ENCODE measurements around the gene NAB2.
"Not testable (repeated sequence)": the region's sequence is repeated elsewhere in the genome, so short reads cannot be mapped to it uniquely, and the experiment has no call there.

Gene NAB2

GRCh38 chr12:57088354-57089270 is at the start of gene NAB2:
Gene NAB2, plus strand, starts transcription at chr12:57089114. Its CDS starts 158 bp downstream, at chr12:57089272.
- peak; percentile 83 for DNase-seq

DNA sequence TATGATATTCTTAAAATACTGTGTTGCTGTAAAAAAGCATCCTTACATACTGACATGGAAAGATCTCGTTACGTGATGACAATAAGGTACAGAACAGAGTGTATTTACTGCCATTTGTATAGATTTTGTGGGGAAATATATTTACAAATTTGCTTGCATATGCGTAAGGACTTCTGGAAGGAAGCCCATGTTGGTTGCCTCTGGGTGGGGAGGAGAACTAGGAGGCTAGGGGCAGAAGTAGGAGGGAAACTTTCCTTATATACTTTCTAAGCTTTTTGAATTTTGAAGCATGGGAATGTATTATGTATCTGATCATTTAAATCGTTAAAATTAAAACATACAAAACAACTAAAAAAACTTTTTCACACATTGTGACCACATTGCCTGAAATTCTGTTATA is 48.7 kb upstream of the NAB2 start:
- no peak for DNase-seq

GRCh38 chr12:57040750-57041149 is 48.2 kb upstream of the NAB2 start:
- no peak for DNase-seq

GRCh38 chr12:57042695-57043094 is 46.2 kb upstream of the NAB2 start:
- no peak for DNase-seq

DNA sequence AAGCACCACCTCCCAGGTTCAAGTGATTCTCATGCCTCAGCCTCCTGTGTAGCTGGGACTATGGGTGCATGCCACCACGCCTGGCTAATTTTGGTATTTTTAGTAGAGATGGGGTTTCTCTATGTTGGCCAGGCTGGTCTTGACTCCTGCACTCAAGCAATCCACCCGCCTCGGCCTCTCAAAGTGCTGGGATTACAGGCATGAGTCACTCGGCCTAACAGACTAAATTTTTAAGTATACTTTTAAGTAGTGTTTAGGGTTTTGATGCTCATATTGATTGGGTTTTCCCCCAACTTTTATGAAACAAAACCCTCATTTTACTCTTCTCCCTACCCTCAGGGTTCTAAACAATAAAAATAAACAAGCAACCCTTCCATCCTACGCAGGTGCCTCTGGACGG is 44.4 kb upstream of the NAB2 start:
- DNase-seq, result no peak

GRCh38 chr12:57044889-57045288 is 44.0 kb upstream of the NAB2 start:
- no peak for DNase-seq

DNA sequence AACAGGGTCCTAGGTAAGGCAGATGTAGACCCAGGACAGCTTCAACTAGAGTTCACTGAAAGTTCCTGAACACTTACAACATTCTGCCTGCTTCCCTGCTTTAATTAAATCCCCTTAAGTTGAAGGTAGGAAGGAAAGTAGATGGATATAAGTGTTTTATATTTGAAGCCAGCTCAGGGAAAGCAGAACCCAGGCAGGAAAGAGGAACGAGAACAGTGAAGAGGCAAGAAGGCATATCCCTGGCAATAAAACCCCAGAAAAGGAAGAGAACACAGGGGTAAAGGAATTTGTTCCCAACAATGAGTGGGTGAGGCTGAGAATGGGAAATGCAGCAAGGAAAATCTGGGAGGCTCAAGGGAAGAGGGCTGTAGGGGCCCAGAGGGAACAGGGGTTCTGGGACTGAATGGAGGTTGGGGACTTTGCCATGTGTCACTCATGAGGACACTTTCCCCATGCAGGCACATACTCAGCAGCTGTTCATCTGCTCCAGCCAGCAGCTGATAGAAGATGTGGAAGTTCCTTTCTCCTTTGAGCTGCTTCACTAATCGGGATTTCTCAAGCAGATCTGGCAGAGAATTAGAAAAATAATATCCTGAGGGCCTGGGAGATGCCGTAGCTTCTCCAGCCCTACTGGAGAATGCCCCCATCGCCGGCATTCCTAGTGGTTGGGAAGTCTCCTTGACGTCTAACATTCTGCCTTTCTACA is 42.7 kb upstream of the NAB2 start:
- no peak for DNase-seq

DNA sequence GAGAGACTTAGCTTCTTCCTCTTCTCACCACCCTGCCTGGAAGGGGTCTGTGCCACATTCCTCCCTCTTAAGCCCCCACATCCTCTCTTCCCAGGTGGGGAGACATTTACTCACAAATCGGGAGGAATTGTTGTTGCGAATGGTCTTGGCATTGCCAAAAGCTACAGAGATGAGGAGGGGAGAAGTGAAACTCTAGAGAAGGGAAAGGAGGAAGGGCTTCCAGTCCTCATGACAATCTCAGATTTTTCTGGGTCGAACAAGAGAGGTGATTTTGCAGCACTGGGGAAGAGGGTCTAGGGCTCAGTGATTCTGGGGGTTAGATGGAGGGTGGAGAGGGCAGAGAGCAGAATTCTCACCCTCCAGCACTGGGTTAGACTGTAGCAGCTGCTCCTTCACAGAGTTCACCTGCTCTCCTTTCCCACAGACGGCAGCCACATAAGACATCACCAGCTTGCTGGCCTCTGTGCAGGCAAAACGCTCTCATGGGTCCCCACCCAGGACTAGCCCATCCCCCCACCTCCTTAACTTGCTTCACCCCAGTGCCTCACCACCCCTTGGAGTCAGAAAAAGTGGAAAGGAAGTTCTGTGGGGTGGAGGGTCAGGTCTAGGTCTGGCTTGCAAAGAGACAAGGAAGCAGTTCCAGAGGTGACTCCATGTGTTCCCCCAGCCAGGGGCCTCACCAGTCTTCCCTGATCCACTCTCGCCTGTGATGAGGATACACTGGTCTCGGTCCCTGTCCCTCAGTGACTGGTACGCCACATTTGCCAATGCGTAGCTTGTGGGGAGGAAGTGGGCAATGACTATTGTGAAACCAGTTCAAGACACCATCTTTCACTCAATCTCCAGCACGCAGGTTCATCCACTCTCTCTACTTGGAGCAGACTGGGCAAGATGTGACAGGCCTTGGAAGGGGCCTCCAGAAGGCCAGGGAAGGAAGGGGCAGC is 41.7 kb upstream of the NAB2 start:
- DNase-seq, result no peak

DNA sequence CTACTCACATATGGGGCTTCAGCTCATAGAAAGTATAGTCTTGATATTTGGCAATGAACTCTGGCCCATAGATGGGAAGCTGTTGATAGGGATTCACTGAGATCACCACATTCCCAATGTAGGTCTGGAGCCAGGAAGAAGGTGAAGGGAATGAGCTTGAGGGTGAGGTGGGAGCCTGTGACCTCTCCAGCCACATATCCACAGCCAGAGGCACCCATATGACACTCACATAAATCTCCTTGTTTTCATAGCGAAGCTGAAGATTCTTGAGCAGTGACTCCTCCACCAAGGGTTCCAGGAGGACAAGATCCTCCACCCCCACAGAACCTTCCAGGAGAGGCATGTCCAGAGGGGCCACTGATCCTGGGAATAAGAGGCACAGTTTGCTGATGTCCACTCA is 40.9 kb upstream of the NAB2 start:
- no peak for DNase-seq

DNA sequence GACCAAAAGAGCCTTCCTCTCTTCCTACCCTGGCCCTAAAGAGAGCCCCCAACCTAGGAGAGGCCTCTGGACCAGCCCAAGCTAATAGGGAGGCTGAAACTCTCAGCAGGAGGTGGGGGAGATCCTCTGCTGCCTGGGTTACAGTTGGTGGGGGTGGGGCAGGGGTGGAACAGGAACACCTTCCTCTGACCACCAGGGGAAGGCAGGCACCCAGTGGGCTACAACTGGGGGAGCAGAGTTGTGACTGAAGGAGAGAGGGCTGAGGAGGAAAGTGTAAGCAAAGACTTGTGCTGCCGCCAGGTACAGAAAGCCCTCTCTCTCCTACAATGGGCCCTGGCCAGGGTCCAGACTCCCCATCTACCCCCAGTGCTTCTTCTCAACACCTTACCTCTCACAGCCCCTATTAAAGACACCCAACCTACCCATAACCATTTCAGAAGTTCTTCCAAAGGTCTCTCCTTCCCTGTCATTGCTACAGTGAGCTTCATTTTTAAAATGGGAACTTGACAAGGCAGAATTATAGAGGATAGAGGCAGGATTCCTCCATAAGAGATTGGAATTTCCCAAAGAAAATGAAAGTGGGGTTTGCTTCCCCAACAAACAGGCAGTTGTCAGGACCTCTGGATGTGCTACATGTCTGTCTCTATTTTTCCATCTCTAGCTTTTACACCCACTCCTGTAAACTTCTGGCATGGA is 40.3 kb upstream of the NAB2 start:
- no peak for DNase-seq

GRCh38 chr12:57049119-57049446 is 39.8 kb upstream of the NAB2 start:
- no peak for DNase-seq

DNA sequence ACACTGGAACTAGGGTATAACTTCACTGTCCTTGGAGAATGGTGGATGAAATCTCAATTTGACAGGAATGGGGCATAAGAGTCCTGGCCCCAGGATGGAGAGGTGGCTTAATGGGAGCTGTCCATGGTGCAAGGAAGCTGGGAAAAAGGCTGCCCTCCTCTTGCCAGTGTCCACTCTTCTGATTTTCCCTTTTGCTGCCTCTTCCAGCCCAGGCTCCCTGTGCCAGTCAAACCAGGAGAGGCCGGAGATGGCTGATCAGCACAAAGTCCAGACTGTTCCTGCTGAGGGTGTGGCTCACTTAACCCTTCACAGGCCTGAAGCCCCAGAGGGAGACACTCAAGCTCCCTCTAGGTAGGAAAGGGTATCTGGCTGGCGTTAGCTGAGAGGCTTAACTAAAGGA is 39.0 kb upstream of the NAB2 start, which contains the start of gene MYO1A:
Gene MYO1A (minus strand): TSS at position 240 of the 400 bp plus-strand sequence. CDS start 1,806 bp downstream, outside the sequence.
- no peak for DNase-seq

GRCh38 chr12:57051011-57051410 is 37.9 kb upstream of the NAB2 start:
- DNase-seq, result no peak

GRCh38 chr12:57053146-57053545 is 35.8 kb upstream of the NAB2 start:
- DNase-seq, result not testable (repeated sequence)

DNA sequence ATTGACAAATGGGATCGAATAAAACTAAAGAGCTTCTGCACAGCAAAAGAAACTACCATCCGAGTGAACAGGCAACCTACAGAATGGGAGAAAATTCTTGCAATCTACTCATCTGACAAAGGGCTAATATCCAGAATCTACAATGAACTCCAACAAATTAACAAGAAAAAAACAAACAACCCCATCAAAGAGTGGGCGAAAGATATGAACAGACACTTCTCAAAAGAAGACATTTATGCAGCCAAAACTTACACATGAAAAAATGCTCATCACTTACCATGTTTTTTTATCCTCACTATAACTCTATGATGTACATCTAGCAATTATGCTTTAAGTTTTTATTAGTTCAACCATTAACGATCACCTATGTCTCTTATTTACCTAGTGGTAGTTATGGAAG is 35.0 kb upstream of the NAB2 start:
- not testable (repeated sequence) for DNase-seq

DNA sequence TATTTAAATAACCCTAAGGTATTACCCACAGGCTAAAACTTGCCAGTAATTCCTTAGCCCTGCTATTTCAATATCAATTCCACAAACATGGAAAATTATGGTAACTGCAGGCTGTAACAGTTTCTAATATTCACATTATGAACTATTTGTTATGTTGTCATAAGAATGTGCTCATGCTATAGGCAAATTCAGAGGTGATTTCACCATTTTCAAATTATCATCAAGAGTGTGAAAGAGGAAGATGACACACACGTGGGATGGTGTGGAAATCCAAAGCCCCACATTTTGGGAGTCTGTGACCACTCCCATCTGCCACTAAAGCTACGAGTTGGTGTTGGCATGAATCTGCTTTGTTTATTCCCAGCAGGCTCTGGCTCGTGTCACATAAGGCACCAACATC is 33.1 kb upstream of the NAB2 start:
- no peak for DNase-seq

DNA sequence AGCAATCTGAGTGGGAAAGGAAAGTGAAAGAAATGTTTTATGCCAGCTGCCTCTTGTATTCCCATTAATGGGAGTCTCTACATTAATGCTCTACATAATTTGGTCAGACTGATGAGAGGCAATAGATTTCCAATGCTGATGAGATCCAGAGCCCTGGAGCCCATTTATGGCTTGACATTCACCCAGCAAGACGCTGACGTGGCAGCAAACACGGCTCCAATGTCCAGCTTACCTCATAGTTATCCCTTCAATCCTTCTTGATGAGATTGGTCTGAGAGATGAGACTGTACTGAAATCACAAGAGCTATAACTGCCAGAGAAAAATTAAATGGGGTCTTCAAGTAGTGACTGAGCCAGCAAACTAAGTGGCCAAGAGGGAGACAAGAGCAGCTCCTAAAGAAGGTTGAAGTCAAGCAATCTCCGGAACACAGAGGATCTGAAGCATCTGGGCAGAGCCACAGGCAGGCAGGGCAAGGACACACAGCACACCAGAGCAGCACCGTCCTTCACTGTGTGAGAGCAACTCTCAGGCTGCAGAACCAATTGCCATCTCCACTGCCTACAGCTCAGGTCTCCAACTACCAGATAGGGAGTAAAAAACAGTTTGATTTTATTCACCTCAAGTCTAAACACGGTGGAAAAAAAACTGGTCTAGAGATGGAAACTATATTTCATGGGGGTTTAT is 31.7 kb upstream of the NAB2 start:
- no peak for DNase-seq

DNA sequence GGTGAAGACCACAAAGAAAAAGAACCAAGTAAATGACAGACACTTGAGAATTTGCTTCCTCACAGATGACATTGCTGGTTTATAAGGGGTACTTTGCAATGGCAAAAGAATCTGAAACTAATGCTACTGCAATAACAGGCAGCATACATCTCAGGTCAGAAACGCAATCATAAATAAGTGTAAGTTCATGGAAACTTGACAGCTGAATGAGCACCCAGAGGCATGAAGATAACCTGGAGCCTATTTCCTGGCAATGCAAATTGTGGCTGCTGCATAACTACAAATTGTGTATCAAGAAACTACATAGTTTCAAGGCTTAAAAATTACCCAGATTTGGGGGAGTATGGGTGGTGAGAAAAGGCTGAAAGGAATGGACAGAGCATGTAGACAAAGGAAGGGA is 30.5 kb upstream of the NAB2 start:
- DNase-seq, result peak; percentile 41

GRCh38 chr12:57063991-57064685 is 24.8 kb upstream of the NAB2 start:
- no peak for DNase-seq

GRCh38 chr12:57066245-57066644 is 22.7 kb upstream of the NAB2 start:
- DNase-seq, result no peak

- peak; percentile 31 for DNase-seq
Measured at GRCh38 chr12:57069523-57069922, 19.4 kb upstream of the NAB2 start.
